SIG-M5 (cell line): ENCODE measurements around the gene FAAH2.
"Not testable (repeated sequence)": the region's sequence is repeated elsewhere in the genome, so short reads cannot be mapped to it uniquely, and the experiment has no call there.

Experiments used
- DNase-seq: peaks from one replicate; lab custom pipeline; 2025; lab: John Stamatoyannopoulos, UW

Gene FAAH2

DNA sequence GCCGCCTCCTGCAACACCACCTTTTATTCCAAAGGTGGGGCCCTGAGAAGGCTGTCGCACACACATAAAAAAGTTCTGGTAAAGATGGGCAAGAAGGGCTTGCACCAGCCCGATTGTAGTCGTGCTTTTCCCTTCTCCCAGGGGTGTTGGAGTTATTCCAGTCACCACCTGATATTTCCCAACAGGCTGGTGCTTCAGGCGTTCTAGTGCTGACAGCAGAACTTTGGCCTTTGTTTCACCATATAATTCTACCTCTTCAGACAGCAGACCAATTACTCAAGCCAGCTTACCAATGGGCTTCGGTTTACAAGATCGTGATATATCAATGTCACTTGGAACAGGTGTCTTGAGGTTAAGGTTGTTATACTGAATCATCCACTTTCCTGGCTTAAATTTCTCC lies 107.7 kb downstream of the FAAH2 start:
- DNase-seq: not testable (repeated sequence)

DNA sequence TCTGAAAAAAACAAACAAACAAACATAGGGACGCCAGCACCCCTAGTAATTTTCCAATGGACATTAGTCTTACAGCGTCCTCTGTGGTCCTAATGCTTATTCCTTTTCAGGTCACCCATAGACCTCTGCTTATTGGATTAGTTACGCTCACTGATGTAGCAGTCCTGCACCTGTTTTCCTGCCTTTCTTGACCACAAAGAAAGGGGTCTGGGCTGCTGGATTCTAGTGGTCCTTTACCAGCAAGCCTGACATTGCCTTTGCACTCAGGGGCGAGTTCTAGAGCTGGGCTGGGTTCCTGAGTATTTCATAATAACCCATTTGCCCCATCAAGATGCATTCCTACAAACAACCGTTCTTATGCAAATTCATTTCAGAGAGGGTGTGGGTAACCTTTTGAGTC lies 116.7 kb downstream of the FAAH2 start:
- not testable (repeated sequence) for DNase-seq

DNA sequence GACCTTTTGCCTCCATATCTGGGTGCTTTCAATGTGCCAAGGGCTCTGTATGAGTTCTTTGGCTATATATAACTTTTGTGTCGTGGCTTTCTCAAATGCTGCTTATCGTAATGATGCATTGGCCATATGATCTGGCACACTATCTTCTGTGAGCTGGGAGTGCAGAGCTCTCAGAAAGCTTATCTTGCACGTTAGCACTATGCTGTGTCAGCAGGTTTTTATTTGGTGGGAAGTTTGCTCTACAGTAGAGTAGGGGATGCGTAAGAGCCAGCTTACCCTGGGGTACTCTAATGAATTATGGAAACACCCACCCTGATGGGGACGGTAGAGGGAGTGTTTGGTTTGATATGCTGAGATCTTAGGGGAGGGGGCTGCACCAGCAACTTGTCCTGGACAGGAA lies 119.6 kb downstream of the FAAH2 start:
- DNase-seq: no peak

DNA sequence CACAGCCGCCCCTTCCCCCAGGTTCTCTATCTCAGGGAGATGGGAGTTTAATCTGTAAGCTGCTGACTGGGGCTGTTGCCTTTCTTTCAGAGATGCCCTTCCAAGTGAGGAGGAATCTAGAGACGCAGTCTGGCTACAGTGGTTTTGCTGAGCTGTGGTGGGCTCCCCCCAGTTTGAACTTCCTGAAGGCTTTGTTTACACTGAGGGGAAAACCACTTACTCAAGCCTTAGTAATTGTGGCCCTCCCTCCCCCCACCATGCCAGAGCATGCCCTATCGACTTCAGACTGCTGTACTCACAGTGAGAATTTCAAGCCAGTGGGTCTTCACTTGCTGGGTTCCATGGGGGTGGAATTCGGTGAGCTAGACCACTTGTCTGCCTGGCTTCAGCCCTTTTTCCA lies 131.3 kb downstream of the FAAH2 start:
- DNase-seq: no peak

DNA sequence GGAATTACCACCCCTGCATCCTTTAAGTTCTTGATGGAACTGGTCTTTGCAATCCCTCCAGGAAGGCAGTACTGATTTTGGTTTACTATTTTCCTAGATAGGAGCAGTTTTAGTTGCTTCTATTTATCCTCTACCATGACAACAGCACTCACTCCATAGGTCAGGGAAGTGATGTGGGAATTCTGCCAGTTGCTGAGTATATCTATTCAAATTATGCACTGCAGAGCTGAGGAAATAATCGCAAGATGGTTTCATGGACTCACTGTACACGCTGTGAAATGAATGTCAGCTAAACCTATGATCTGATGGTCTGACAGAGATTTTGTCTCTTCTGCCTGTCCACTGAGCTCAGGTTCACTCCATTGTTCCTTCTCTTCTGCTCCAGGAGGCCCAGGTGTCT lies 135.8 kb downstream of the FAAH2 start:
- DNase-seq: no peak

DNA sequence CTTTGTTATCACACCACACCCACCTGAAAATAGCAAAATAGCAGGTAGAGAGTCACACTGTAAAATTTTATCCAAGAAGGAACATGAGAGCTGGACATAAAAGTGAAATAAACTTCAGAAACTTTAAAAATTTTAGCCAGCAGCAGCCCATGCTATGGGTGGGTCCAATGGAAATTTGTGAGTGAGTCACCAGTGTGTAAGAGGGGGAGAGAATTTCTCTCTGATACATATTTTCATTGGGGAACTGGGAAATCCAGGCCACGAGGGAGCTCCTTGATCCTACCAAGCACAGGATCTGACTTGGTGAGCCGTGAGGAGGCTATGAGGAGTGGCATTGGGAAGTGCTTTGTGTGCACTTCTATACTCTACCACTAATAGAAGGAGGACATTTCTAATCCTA lies 136.3 kb downstream of the FAAH2 start:
- no peak for DNase-seq

DNA sequence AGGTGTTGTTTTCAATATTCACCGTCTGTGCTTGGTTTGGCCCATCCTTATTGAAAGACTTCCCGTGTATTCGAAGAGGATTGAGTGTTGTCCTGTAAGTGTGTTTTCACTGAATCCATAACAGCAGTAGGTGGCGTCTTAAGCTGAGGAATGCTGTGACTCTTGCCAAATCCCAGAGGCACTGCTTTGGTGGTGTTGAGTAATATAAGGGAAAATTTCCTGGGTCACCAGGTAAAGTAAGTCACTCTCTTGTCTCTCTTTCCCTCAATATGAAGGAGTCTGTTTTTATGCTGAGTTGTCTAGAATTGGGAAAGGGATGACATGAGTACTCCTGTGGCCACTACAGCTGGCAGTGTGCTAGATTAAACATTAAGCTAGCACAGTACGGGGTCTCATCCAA lies 158.6 kb downstream of the FAAH2 start:
- DNase-seq: no peak

DNA sequence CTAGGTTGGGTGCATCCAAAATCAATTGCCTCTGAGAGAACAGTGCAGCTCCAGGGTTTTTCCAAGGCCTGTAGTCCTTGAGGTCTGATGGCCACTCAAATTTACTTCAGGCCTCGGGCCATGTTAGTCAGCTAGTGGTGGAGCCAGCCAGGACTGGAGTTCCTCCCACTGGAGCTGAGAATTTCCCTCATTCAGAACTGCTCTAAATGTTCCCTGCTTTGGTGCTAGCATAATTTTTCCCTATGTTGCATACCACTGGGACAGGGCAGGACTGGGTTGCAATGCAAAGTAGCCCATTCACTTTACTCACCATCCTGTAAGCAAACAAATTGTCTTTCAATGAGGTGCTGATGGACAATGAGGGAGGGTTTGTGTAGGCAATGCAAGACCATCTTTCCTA lies 159.3 kb downstream of the FAAH2 start:
- DNase-seq: no peak

DNA sequence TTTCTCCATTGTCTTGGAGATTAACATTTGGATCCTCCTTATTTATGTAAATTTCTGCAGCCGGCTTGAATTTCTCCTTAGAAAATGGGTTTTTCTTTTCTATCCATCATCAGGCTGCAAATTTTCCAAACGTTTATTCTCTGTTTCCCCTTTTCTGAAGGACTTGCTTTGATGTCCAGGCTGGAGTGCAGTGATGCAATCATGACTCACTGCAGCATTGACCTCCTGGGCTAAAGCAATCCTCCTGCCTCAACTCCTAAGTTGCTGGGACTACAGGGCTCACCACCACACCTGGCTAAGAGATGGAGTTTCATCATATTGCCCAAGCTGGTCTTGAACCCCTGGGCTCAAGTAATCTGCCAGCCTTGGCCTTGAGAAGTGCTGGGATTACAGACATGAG lies 161.3 kb downstream of the FAAH2 start:
- no peak for DNase-seq

DNA sequence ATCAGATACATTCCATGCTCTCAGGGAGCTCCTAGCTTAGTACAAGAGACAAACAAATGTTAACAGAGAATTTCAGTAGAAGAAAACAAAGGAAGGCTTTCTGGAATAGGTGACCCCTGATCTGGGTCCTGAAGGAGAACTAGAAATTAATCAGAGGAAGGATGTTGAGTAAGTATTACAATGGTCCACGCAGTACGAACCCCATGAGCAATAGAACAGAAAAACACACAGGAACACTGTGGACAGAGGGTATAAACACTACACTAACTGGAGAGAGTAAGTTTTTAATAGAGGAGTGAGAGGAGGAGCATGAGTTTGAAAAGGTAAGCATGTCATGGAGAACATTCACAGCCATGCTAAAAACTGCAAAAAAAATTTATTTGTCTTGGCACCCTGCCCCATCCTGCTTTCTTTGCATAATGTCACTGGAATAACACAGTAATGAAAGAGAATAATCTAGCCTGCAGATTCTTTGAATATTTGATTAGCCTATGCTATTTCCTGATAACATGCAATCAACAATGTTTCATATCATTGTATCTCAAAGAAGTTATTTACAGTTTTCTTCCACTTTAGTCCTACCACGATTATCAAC lies 165.0 kb downstream of the FAAH2 start:
- DNase-seq: no peak

DNA sequence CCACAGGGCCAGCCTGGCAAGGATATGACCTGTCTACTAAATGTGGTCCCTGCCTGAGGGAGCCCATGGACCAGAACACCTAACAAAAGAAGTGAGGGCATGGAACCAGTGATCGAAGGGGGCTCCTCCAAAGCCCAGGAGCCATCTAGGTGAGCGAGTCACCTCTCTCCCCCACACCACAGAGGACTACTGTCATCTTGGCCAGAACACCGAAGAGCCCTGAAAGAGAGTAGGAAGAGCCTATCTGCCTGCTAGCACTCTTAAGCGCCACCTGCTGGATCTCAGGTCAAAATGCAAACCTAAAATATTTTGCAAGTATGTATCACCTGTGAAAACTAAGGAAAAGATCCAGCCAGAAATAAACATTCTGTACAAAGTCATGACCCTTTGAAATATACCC lies 167.4 kb downstream of the FAAH2 start:
- no peak for DNase-seq

DNA sequence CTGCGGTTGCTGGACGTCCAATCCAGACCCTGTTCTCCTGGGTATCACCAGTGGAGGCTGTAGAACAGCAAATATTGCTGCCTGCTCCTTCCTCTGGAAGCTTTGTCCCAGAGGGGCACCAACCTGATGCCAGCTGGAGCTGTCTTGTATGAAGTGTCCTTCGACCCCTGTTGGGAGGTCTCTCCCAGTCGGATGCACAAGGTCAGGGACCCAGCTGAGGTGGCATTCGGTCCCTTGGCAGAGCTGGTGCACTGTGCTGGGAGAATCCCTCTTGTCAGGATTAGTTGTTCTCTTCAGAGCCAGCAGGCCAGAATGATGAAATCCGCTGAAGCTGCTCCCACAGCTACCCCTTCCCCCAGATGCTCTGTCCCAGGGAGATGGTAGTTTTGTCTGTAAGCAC lies 195.0 kb downstream of the FAAH2 start:
- no peak for DNase-seq

DNA sequence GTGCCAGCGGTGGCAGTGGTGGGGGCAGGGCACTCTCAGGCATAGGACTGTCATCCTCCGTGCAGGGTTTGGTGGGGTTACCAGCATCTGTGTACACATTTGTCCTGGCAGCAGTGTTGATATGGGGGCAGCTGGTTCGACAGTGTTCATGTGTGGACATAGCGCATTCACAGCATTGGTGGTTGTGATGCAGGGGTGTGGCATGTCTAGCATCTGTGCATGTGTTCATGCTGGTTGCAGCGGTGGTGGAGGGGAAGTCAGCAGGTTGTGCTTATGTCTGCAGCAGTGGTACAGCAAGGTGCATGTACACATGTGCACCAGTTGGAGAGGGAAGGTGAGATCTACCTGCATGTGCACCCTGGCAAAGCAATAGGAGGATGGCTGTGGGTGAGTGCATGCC lies 230.0 kb downstream of the FAAH2 start:
- no peak for DNase-seq

DNA sequence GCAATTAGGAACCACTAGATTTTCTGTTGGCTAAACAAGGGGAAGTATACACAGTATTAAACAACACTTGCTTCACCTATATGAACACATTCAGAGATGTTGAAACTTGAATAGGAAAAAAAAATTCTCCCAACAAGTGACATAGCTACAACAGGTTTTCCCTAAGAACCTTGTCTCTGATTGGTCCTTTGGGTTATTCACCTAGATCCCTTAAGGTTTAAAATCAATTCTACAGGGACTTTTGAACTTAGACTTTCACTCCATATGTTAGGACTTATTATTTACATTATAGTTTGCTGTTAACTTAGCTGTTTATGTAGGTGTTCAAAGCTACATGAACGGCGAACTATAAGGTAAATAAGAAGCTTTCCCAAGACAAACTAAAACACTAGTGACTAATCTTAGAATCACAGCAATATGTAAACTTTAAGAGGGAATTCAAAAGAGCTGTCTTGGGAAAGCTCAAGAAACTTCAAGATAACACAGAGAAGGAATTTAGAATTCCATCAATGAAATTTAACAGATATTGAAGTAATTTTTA lies 233.1 kb downstream of the FAAH2 start:
- no peak for DNase-seq

DNA sequence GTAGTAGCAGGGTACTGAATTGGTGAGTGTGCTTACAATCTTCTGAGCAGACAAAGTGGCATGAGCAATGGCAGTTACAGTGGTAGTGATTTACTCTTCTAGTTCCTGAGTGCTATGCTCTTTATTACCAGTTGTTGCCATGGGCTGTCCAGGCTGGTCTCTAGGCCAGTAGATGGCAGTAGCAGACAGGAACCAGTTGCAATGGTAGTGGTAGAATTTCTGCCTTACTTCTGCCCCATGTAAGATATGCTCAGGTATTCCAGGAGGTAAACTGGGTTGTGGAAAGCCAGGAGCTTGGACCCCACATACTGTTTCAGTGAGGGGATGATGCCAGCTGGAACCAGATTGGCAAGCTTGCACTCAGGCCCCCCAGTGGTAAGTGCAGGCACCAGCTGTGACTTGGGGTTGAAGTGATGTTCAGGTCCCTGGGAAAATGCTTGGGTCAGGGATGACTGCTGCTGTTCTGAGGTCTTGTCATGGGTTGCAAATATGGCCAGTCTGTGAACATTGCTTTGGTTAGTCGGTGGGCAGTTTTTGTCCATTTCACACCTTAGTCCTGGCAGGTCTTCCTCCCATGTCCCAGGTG lies 242.3 kb downstream of the FAAH2 start:
- no peak for DNase-seq
